ENCODE data around the gene XRCC4. TPM values are rescaled to one million over a fixed set of nuclear protein-coding genes. Genes with fewer than 3 reads are reported as not detected.
"Not testable (repeated sequence)": the region's sequence is repeated elsewhere in the genome, so short reads cannot be mapped to it uniquely, and the experiment has no call there.

Gene XRCC4
- total RNA-seq, 1 experiment from 2014 or later: 10.8 TPM

GRCh38 chr5:83354958-83355357, 277.6 kb downstream of the XRCC4 start:
- WGBS (ENCODE audit: extremely low coverage, insufficient read length, low lambda C conversion rate): no CpG with 5 or more reads among the region's 2 CpGs
- Mint-ChIP-seq H3K27ac (peak overlapping the region; percentile 89 to 100 (median 96)), H3K4me1 (peaks cover 47 to 49% of the 10 kb centered on the region in 2 experiments), H3K4me3 (peak overlapping the region; percentile 14 to 38), H3K27me3 (ENCODE audit: low read depth) (no peaks in the 10 kb centered on the region), H3K36me3 (ENCODE audit: insufficient read depth in 1 of 3, low read depth in 3 of 3) (peaks cover 15 to 29% (median 16%) of the 10 kb centered on the region in 3 experiments), H3K9me3 (peaks cover 13 to 14% of the 10 kb centered on the region in 2 experiments)
- H3K4me2 ChIP-seq (ENCODE audit: insufficient read depth, insufficient read length, low read length): peak overlapping the region; percentile 21
- no peak overlapping the region for H3T11ph ChIP-seq (ENCODE audit: low read length)
- no peak overlapping the region for H3K4ac ChIP-seq (ENCODE audit: low read depth, low read length)
- H2AFZ ChIP-seq (ENCODE audit: low read length): no peak overlapping the region
- H2BK12ac ChIP-seq (ENCODE audit: insufficient read length, low read depth, low read length): no peak overlapping the region
- no peak for TF ChIP-seq CTCF (conservative IDR thresholded peaks at IDR 0.05)
- H2BK5ac ChIP-seq (ENCODE audit: insufficient read length, low read length): no peak overlapping the region
- H3K23ac ChIP-seq (ENCODE audit: insufficient read length, low read depth, low read length): no peak overlapping the region
- H4K20me1 ChIP-seq (ENCODE audit: control insufficient read depth, insufficient read depth, insufficient read length): no peaks in the 10 kb centered on the region
- no peak overlapping the region for H2BK120ac ChIP-seq (ENCODE audit: low read depth, low read length, poor library complexity, severe bottlenecking)
- no peak overlapping the region for H3K56ac ChIP-seq (ENCODE audit: insufficient read length, low read depth, low read length)
- peak; percentile 81 for DNase-seq
- H2AK5ac ChIP-seq (ENCODE audit: insufficient read length, low read length): no peak overlapping the region
- H4K91ac ChIP-seq (ENCODE audit: insufficient read length, low read depth, low read length): no peak overlapping the region
- H3K27me3 ChIP-seq (ENCODE audit: insufficient read depth, low read length): no peaks in the 10 kb centered on the region
- H2BK15ac ChIP-seq (ENCODE audit: low read depth, low read length): no peak overlapping the region
- no peaks in the 10 kb centered on the region for H3K23me2 ChIP-seq (ENCODE audit: insufficient read length, low read depth, low read length, poor library complexity, severe bottlenecking)
- H3K9ac ChIP-seq (ENCODE audit: extremely low read depth, insufficient read length, low read length): no peak overlapping the region
- no peak overlapping the region for H3K18ac ChIP-seq (ENCODE audit: insufficient read length, low read depth, low read length)
- no peak overlapping the region for H4K8ac ChIP-seq (replicated peaks; ENCODE audit: insufficient read length, low read depth, low read length)
- peaks cover 3% of the 10 kb centered on the region; the same call in 1 of the 2 replicates for H3K4me1 ChIP-seq (ENCODE audit: insufficient read depth, low read length)
- H3K79me2 ChIP-seq (ENCODE audit: insufficient read depth, low read length): no peaks in the 10 kb centered on the region
- peak overlapping the region; percentile 89 for H3K27ac ChIP-seq (ENCODE audit: insufficient read length, low read depth, low read length)
- H3K14ac ChIP-seq (ENCODE audit: insufficient read depth, low read length): no peak overlapping the region
- H2BK20ac ChIP-seq (ENCODE audit: low read depth, low read length, poor library complexity, severe bottlenecking): no peak overlapping the region
- peaks cover 4% of the 10 kb centered on the region for H3K9me3 ChIP-seq (ENCODE audit: control insufficient read depth, low read depth, low read length)
- no peak overlapping the region for H4K5ac ChIP-seq (ENCODE audit: insufficient read length, low read depth, low read length)
- H3K79me1 ChIP-seq (ENCODE audit: insufficient read depth, low read depth, low read length, poor library complexity, severe bottlenecking): no peaks in the 10 kb centered on the region

- H3K23ac ChIP-seq (ENCODE audit: insufficient read length, low read depth, low read length); H2AK5ac ChIP-seq (ENCODE audit: insufficient read length, low read length); H4K8ac ChIP-seq (replicated peaks; ENCODE audit: insufficient read length, low read depth, low read length); H2BK20ac ChIP-seq (ENCODE audit: low read depth, low read length, poor library complexity, severe bottlenecking); H4K20me1 ChIP-seq (ENCODE audit: control insufficient read depth, insufficient read depth, insufficient read length); H3K14ac ChIP-seq (ENCODE audit: insufficient read depth, low read length); H3K4ac ChIP-seq (ENCODE audit: low read depth, low read length); H3K56ac ChIP-seq (ENCODE audit: insufficient read length, low read depth, low read length); H4K5ac ChIP-seq (ENCODE audit: insufficient read length, low read depth, low read length); H3T11ph ChIP-seq (ENCODE audit: low read length); H2BK120ac ChIP-seq (ENCODE audit: low read depth, low read length, poor library complexity, severe bottlenecking); H2AFZ ChIP-seq (ENCODE audit: low read length); H2BK5ac ChIP-seq (ENCODE audit: insufficient read length, low read length); H2BK12ac ChIP-seq (ENCODE audit: insufficient read length, low read depth, low read length); H3K27me3 Mint-ChIP-seq (ENCODE audit: low read depth); H3K4me1 ChIP-seq (ENCODE audit: insufficient read depth, low read length); H3K9me3 ChIP-seq (ENCODE audit: control insufficient read depth, low read depth, low read length); H4K91ac ChIP-seq (ENCODE audit: insufficient read length, low read depth, low read length); H2BK15ac ChIP-seq (ENCODE audit: low read depth, low read length); H3K79me2 ChIP-seq (ENCODE audit: insufficient read depth, low read length); H3K23me2 ChIP-seq (ENCODE audit: insufficient read length, low read depth, low read length, poor library complexity, severe bottlenecking); H3K9ac ChIP-seq (ENCODE audit: extremely low read depth, insufficient read length, low read length); H3K18ac ChIP-seq (ENCODE audit: insufficient read length, low read depth, low read length); H3K79me1 ChIP-seq (ENCODE audit: insufficient read depth, low read depth, low read length, poor library complexity, severe bottlenecking); H3K27me3 ChIP-seq (ENCODE audit: insufficient read depth, low read length): not testable (repeated sequence)
- Histone ChIP-seq H3K27ac (ENCODE audit: insufficient read length, low read depth, low read length) (peak overlapping the region; percentile 89), H3K4me2 (ENCODE audit: insufficient read depth, insufficient read length, low read length) (peak overlapping the region; percentile 21)
- Mint-ChIP-seq H3K4me3 (peak overlapping the region; percentile 14 to 43; a peak in 2 of 5 replicates), H3K36me3 (ENCODE audit: insufficient read depth in 1 of 3, low read depth in 3 of 3) (peaks cover 12 to 29% (median 15%) of the 10 kb centered on the region in 3 experiments), H3K9me3 (peaks cover 9 to 12% of the 10 kb centered on the region in 2 experiments; a peak in 4 of 5 replicates), H3K27ac (peak overlapping the region; percentile 89 to 100 (median 96)), H3K4me1 (peaks cover 47 to 49% of the 10 kb centered on the region in 2 experiments)
- DNase-seq: peak; percentile 34
- WGBS (ENCODE audit: extremely low coverage, insufficient read length, low lambda C conversion rate): no CpG with 5 or more reads among the region's 4 CpGs
Measured at GRCh38 chr5:83355482-83356014, 278.2 kb downstream of the XRCC4 start.
